Activated T-cell treated with anti-CD3 and anti-CD28 coated beads, Interleukin-2, amount 50 U/mL, for 72 hours (primary cell): Measurements from ENCODE around the gene C5. TPM values are rescaled to one million over a fixed set of nuclear protein-coding genes. Genes with fewer than 3 reads are reported as not detected.
"Not testable (repeated sequence)": the region's sequence is repeated elsewhere in the genome, so short reads cannot be mapped to it uniquely, and the experiment has no call there.

Experiments
- ATAC-seq, 2 donors: fragments of 150-1000 bp; cut with Tn5 transposase; replicated peaks in 1 of 2; 2 replicates each; pipeline ENCODE4 v1.10.0; 2021; ENCODE audit warnings: moderate library complexity in 2 of 2, mild to moderate bottlenecking in 1 of 2
- DNase-seq, 2 donors: peaks; one replicate each; pipeline ENCODE4 v3.0.0; 2021 to 2022; ENCODE audit warnings: mixed read lengths in 1 of 2
- H3K27ac Mint-ChIP-seq: one replicate; pipeline ENCODE4 v1.8.0; 2022; ENCODE audit warnings: mild to moderate bottlenecking, moderate library complexity, mixed read lengths
- H3K27me3 Mint-ChIP-seq: one replicate; pipeline ENCODE4 v1.8.0; 2022; ENCODE audit warnings: low read depth, mixed read lengths
- H3K36me3 Mint-ChIP-seq, 2 donors: one replicate each; pipeline ENCODE4 v1.8.0; 2022; ENCODE audit warnings: mixed read lengths in 2 of 2, mild to moderate bottlenecking in 1 of 2; ENCODE audit not compliant: insufficient read depth in 2 of 2
- H3K4me1 Mint-ChIP-seq: one replicate; pipeline ENCODE4 v1.8.0; 2022; ENCODE audit warnings: low read depth, mixed read lengths
- H3K4me3 Mint-ChIP-seq, 2 donors: one replicate each; pipeline ENCODE4 v1.8.0; 2022; ENCODE audit warnings: mild to moderate bottlenecking in 2 of 2, mixed read lengths in 2 of 2, moderate library complexity in 2 of 2
- H3K9me3 Mint-ChIP-seq, 2 donors: one replicate each; pipeline ENCODE4 v1.8.0; 2022; ENCODE audit warnings: mixed read lengths in 2 of 2
- total RNA-seq, 2 donors: library from RNA; stranded (reverse); gene quantifications; one replicate each; pipeline ENCODE4 v1.2.3, GENCODE V29; 2022

C5 gene
- 1 to 10 TPM; 1.9 to 3.5 TPM for total RNA-seq

DNA sequence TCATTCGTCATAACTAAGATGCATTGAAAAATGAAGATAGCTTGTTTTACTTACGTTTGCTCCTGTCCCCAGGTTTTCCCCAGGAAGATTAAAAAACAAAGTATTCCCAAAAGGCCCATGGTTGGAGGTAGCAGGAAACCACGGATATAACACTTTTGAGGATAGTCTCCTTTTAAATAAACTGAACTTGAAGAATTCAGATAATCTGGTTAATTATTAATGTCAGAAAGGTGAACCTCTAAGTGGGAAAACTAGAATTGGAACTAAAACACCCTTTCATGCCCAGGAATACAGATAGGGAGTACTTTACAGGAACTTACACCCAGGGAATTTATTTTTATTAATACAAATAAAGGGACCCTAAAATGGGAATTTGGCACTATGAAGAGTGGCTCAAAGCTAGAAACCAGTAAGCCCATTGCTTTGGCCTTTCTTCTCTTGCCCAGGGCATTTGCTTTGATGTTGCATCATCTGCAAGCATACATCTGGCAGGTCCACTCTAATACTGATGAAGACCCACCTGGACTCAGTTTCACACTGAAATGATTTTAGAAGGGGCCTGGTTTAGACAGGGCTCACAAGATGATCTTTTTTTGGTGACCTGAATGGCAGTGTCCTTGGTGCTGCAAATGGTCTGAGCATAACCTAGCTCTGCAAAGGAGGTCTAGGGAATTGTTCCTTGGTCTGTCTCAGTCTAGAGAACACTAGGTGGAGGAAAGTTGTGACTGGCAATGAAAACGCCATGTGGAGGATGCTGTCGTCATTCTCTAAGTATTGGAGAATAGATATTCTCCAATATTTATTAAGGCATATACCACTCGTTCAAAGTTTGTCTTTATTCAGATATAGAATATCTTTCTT lies at the start of gene C5:
Gene C5 (minus strand): TSS at position 148 of the 861 bp plus-strand sequence. CDS start 29 bp downstream, at position 119.
- Mint-ChIP-seq H3K36me3 (no peaks in the 10 kb centered on the region), H3K4me1 (no peaks in the 10 kb centered on the region), H3K27me3 (no peaks in the 10 kb centered on the region), H3K9me3 (no peaks in the 10 kb centered on the region), H3K4me3 (no peak within 1 kb of the TSS), H3K27ac (no peak within 1 kb of the TSS)
- DNase-seq (no peak), ATAC-seq (no peak)

DNA sequence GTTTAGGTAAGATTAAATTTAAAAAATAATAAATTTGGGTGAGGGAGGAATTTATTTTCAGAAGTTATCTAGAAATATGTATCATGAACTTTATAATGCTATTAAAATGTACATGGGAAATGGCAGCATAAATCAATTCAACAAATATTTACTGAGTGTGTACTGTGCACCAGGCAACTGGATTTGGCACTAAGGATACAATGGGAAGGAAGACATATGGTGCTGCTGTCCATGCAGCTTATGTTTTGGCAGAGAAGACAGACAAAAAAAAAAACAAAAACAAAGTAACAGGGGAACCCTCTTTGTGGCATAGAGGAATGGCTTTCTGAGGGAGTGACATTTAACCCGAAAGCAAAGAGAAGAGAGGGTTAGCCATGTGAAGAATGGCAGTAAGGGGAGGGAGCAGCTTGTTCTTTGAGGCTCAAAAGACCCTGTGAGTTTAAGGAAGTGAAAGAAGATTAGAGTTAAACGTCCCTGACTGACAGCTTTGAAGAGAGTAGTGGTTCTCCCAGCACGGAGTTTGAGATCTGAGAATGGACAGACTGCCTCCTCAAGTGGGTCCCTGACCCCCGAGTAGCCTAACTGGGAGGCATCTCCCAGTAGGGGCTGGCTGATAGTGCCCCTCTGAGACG lies 48.6 kb upstream of the C5 start:
- no peaks in the 10 kb centered on the region for H3K4me1 Mint-ChIP-seq
- peaks cover 40 to 60% of the 10 kb centered on the region in 2 donors for H3K36me3 Mint-ChIP-seq

DNA sequence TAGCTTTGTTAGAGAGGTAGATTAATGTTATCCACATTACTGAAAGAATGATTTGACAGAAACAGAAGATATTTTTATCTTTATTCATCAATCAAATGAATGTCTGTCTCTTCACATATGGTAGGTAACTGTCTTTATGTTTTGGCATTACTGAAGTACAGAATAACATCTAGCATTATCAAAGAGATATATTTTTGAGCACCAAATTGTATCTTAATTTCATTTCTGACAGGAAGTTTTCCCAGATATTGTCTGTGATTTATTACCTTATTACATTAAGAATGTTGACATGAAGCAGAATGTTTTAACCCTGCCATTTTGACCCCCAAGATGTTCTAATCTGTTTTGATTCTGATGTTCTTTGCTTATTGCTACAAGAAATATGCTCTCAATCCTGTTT lies 45.0 kb upstream of the C5 start:
- no peaks in the 10 kb centered on the region for H3K4me1 Mint-ChIP-seq
- peaks cover 2 to 11% of the 10 kb centered on the region in 2 donors for H3K9me3 Mint-ChIP-seq
- no peaks in the 10 kb centered on the region for H3K27me3 Mint-ChIP-seq
- DNase-seq (no peak), ATAC-seq (no peak)
- peaks cover 26 to 50% of the 10 kb centered on the region in 2 donors for H3K36me3 Mint-ChIP-seq
- no peak overlapping the region for H3K4me3 Mint-ChIP-seq
- no peak overlapping the region for H3K27ac Mint-ChIP-seq

More for the DNA sequence above, 48.6 kb upstream of the C5 start:
- H3K27me3 Mint-ChIP-seq, result no peaks in the 10 kb centered on the region
- DNase-seq, result no peak
- no peak overlapping the region for H3K4me3 Mint-ChIP-seq
- H3K27ac Mint-ChIP-seq, result no peak overlapping the region
- peaks cover 12 to 17% of the 10 kb centered on the region in 2 donors for H3K9me3 Mint-ChIP-seq
- no peak for ATAC-seq

DNA sequence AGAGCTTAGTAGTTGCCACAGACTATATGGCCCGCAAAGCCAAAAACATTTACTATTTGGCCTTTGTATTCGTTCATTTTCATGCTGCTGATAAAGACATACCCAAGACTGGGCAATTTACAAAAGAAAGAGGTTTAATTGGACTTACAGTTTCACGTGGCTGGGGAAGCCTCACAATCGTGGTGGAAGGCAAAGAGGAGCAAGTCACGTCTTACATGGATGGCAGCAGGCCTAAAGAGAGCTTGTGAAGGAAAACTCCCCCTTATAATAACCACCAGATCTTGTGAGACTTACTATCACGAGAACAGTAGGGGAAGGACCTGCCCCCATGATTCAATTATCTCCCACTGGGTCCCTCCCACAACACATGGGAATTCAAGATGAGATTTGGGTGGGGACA lies 40.7 kb upstream of the C5 start:
- not testable (repeated sequence) for H3K27ac Mint-ChIP-seq, H3K9me3 Mint-ChIP-seq, H3K27me3 Mint-ChIP-seq, ATAC-seq, H3K4me1 Mint-ChIP-seq, H3K4me3 Mint-ChIP-seq, DNase-seq
- H3K36me3 Mint-ChIP-seq, result peaks cover 13 to 37% of the 10 kb centered on the region in 2 donors

DNA sequence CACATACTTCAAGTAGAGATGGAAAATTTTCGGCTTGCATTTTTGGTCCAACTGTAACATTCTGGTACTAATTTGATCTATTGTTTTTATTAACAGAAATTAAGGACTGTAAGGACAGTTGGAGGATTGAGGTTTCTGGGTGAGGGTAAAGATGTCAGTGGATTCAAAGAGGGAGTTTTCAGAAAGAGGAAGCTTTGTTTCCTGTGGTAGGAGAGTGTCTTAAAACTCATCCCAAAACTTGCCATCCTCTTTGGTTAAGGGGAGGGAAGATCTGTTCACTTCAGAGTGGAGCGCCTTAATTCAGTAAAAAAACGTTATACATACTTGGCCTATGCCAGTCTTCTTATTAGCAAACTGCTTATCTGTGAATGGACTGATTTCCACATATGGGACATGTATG lies 38.5 kb upstream of the C5 start:
- DNase-seq, result no peak
- no peaks in the 10 kb centered on the region for H3K9me3 Mint-ChIP-seq
- H3K27ac Mint-ChIP-seq, result peak overlapping the region; percentile 6
- H3K27me3 Mint-ChIP-seq, result no peaks in the 10 kb centered on the region
- peaks cover 11 to 40% of the 10 kb centered on the region in 2 donors for H3K36me3 Mint-ChIP-seq
- H3K4me1 Mint-ChIP-seq, result peaks cover 6% of the 10 kb centered on the region
- no peak overlapping the region for H3K4me3 Mint-ChIP-seq
- ATAC-seq, result no peak

DNA sequence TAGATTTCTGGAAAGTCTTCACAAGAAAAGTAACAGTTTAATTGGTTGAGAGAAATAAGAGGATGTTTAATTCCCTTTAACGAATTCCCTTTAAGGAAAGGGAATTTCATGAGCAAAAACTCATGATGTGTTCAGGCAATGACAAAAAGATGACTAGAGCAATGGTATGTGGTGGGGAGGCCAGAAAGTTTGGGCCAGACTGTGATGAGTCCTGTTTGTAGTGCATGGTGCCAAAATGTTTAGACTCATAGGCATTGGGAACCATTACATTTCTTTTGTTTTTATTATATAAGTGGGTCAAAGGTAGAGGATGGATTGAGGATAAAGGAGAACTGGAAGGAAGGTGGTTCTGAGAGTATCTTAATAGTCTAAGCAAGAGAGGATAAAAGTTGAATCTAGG lies 35.6 kb upstream of the C5 start:
- H3K4me3 Mint-ChIP-seq, result no peak overlapping the region
- H3K4me1 Mint-ChIP-seq, result peaks cover 6% of the 10 kb centered on the region
- H3K36me3 Mint-ChIP-seq, result peaks cover 10 to 33% of the 10 kb centered on the region in 2 donors
- H3K27ac Mint-ChIP-seq, result peak overlapping the region; percentile 59
- DNase-seq, result no peak
- no peaks in the 10 kb centered on the region for H3K27me3 Mint-ChIP-seq
- no peaks in the 10 kb centered on the region for H3K9me3 Mint-ChIP-seq
- peak in 1 of 2 donors; percentile 17 for ATAC-seq

DNA sequence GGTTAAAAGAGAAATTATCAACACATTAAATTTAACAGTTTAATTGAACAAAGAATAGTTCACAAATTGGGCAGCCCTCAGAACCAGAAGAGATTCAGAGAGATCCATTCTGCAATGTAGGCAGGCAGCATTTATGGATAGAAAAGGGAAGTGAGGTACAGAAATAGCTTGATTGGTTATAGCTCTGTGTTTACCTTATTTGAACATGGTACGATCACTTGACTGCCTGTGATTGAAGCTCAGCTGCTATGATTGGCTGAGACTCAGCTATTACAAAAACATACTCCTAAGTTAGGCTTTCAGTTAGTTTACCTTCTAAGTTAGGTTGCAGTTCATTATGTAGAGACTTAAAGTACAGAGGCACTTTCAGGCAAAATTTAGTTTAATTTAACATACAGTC lies 32.0 kb upstream of the C5 start:
- Mint-ChIP-seq H3K4me1 (no peaks in the 10 kb centered on the region), H3K4me3 (no peak overlapping the region), H3K9me3 (no peaks in the 10 kb centered on the region), H3K27ac (no peak overlapping the region), H3K27me3 (no peaks in the 10 kb centered on the region), H3K36me3 (peaks cover 9 to 21% of the 10 kb centered on the region in 2 donors)
- ATAC-seq, result no peak
- DNase-seq, result no peak

DNA sequence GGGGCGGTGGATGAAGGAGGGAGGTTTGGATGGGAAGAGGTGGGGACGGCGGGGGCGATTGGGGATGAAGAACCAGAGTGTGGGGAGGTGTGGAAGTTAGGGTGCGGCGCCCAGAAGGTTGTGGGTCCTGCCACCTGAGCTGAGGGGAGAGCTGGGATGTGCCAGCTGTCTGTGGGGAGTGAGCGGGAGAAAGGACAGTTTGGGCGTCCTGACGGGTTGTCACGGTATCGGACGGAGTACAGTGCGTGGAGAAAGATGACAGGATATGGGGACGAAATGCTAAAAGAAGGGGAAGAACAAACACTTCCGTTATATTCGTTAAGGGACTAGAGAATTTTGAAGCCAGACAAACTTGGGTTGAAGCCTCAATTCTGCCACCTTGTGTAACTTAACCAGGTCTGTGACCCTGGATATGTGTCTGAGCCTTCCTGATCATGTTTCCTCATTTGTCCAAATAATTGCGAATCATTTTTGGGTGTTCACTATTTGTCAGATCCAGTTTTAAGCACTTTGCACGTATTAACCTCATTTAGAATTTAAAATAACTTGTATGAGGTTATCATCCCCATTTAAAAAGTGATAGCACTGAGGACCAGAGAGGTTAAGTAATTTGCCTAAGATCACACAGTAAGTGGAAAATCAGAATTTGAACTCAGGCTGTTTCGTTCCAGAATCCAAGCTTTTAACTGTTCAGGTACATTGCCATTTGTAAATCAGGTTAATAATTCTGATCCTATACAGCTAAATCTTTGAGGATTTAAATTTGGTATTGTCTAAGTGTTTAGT lies 25.4 kb upstream of the C5 start:
- DNase-seq (no peak), ATAC-seq (peak; percentile 10 to 16)
- H3K4me1 Mint-ChIP-seq, result peaks cover 46% of the 10 kb centered on the region
- H3K27ac Mint-ChIP-seq, result peak overlapping the region; percentile 94
- H3K36me3 Mint-ChIP-seq, result peaks cover 7% of the 10 kb centered on the region in 2 donors
- peak overlapping the region; percentile 81 to 96 for H3K4me3 Mint-ChIP-seq
- H3K9me3 Mint-ChIP-seq, result peaks cover 0 to 2% of the 10 kb centered on the region in 2 donors
- H3K27me3 Mint-ChIP-seq, result no peaks in the 10 kb centered on the region

DNA sequence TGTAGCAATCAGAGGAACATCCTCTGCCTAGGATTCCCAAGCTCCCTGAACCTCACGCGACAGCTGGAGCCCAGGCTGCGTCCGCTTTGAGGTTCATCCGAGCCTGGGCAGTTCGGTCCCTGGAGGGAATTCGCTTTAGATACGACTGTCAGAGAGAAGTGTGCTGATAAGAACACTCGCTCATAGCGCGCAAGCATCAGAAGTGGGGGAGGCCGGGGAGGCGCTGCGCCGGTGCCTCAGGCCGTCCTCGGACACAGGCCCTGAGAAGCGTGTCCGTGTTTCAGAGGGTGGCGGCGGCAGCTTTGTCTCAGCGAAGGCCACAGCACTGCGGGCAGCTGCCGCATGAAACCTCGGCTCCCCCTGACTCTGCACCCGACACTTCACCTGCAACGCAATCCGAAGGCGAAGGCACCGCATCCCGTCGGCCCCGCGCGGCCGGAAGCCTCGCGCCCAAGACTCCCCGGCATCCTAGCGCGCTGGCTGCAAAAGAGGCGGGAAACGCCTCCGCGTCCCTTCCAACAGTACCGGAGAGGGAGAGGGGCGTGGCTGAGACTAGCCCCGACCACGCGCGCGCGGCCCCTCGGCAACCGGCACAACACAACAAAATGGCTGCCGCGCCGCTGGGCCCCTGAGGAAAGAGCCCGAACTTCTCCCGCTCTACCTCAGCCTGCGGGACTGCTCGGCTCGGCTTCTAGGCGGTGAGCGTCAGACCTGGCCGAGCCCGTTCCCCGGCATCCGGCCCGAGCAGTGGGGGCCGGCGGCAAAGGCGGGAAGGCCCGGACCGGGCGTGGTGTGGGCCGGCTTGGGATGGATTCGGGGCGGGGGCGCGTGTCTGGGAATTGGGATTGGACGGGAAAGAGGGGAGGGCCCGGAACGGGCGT lies 24.5 kb upstream of the C5 start, which contains the start of gene CNTRL:
Gene CNTRL (plus strand): TSS at position 586 of the 881 bp plus-strand sequence. CDS start 13,372 bp downstream, outside the sequence.
- Mint-ChIP-seq H3K4me3 (peak within 1 kb of the TSS; percentile 81 to 96), H3K27ac (peak within 1 kb of the TSS; percentile 94), H3K36me3 (peaks cover 8 to 9% of the 10 kb centered on the region in 2 donors), H3K4me1 (peaks cover 49% of the 10 kb centered on the region), H3K27me3 (no peaks in the 10 kb centered on the region), H3K9me3 (peaks cover 0 to 3% of the 10 kb centered on the region in 2 donors)
- DNase-seq, result peak; percentile 94 to 96
- ATAC-seq, result peak; percentile 92 to 95

DNA sequence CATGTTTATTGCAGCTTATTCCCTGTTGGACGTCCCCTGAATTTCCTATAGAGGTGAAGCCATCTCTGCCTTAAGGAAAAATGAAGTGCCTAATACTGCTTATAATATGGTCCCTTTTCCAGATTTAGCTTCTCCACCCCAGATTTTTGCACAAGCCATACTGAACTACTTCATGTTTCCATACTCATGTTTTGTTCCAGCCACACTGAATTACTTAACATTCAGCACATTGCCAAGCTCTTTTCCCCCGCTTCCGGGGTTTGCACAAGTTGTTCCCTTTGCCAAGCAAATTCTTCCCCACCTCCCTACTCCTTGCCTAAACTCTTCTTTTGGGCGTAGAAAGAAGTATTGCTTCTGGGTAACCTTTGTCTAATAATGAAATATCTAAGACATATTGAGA lies 23.0 kb upstream of the C5 start:
- Mint-ChIP-seq H3K9me3 (peaks cover 0 to 8% of the 10 kb centered on the region in 2 donors), H3K4me3 (peak overlapping the region; percentile 81 to 96), H3K4me1 (peaks cover 55% of the 10 kb centered on the region), H3K36me3 (peaks cover 8 to 16% of the 10 kb centered on the region in 2 donors), H3K27ac (no peak overlapping the region), H3K27me3 (no peaks in the 10 kb centered on the region)
- no peak for DNase-seq
- ATAC-seq, result no peak

DNA sequence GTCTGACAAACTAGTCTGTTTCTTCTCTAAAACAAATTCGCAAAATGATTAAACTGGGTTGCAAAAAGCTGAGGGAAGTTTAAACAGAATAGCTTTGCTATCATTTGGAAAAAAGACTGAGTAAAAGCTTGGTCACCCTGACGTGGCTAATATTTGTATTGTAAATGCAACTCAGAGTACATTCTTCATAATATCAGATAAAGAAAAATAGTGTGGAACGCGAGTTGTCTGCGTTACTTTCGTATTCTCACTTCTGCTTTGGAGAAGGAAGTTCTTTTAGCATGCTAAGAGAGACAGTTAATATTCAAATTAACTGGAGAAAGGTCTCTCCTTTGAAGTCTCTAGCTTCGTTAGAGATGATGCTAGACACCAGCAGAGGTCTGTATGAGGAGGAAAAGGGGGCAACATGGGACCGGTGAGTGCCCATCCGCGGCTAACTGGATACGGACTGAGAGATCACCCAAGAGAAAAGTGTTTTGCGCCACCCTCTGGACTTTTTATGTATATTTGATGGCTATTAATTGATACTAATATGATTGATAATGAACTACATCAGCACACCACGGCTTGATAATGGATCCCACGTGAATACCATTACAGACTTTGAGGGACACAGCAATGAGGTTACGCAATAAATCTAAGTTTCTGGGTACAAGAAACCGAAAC lies 21.8 kb upstream of the C5 start:
- Mint-ChIP-seq H3K9me3 (peaks cover 4 to 11% of the 10 kb centered on the region in 2 donors), H3K27ac (peak overlapping the region; percentile 95), H3K4me3 (peak overlapping the region; percentile 93 to 96), H3K4me1 (peaks cover 60% of the 10 kb centered on the region), H3K27me3 (no peaks in the 10 kb centered on the region), H3K36me3 (peaks cover 13 to 20% of the 10 kb centered on the region in 2 donors)
- DNase-seq (peak; percentile 21 to 27), ATAC-seq (no peak)
